ENCODE measurements around the gene SKIC8.

The SKIC8 gene

DNA sequence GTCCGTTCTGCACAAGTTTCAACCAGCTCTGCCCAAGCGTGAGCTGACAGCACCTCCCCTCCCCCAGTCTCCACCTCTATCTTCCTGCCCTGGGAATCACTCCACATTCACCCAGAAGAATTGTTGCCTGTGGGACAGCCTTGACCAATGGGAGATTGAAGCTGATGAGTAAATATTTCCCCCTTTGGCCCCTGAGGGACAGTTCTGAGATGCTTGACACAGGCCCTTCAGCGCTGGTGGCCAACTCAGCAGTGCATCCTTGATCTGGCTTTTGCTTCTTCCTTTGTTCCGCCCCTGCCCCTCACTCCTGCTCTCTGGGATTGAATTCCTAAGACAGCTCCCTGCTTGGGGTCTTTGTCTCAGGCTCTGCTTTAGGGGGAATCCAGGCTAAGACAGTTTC lies 13.1 kb upstream of the SKIC8 start:
- WGBS, 2 experiments, result 23 to 32% methylated on average over 4 of the region's 4 CpGs
- H3K36me3 ChIP-seq (ENCODE audit: control insufficient read depth, insufficient read depth, low read length), result no peaks in the 10 kb centered on the region
- peak overlapping the region; percentile 76 for H3K27ac ChIP-seq (ENCODE audit: insufficient read depth, low read depth, low read length, poor library complexity, severe bottlenecking)
- peaks cover 48% of the 10 kb centered on the region for H3K4me1 ChIP-seq (ENCODE audit: control insufficient read depth, insufficient read depth, low read length)
- H3K9me3 ChIP-seq (ENCODE audit: control insufficient read depth, low read length), result no peaks in the 10 kb centered on the region
- H3K27me3 ChIP-seq (ENCODE audit: control insufficient read depth, insufficient read depth, low read length, poor library complexity, severe bottlenecking), result no peaks in the 10 kb centered on the region
- H3K4me3 ChIP-seq (ENCODE audit: insufficient read depth, low read depth, low read length), result no peak overlapping the region

GRCh38 chr15:78311292-78311691 lies 11.9 kb upstream of the SKIC8 start:
- H3K27ac ChIP-seq (ENCODE audit: insufficient read depth, low read depth, low read length, poor library complexity, severe bottlenecking), result no peak overlapping the region
- WGBS, 2 experiments, result 82 to 88% methylated on average over 3 of the region's 3 CpGs
- no peak overlapping the region for H3K4me3 ChIP-seq (ENCODE audit: insufficient read depth, low read depth, low read length)
- peaks cover 39% of the 10 kb centered on the region for H3K4me1 ChIP-seq (ENCODE audit: control insufficient read depth, insufficient read depth, low read length)
- no peaks in the 10 kb centered on the region for H3K9me3 ChIP-seq (ENCODE audit: control insufficient read depth, low read length)
- no peaks in the 10 kb centered on the region for H3K36me3 ChIP-seq (ENCODE audit: control insufficient read depth, insufficient read depth, low read length)
- H3K27me3 ChIP-seq (ENCODE audit: control insufficient read depth, insufficient read depth, low read length, poor library complexity, severe bottlenecking), result no peaks in the 10 kb centered on the region

DNA sequence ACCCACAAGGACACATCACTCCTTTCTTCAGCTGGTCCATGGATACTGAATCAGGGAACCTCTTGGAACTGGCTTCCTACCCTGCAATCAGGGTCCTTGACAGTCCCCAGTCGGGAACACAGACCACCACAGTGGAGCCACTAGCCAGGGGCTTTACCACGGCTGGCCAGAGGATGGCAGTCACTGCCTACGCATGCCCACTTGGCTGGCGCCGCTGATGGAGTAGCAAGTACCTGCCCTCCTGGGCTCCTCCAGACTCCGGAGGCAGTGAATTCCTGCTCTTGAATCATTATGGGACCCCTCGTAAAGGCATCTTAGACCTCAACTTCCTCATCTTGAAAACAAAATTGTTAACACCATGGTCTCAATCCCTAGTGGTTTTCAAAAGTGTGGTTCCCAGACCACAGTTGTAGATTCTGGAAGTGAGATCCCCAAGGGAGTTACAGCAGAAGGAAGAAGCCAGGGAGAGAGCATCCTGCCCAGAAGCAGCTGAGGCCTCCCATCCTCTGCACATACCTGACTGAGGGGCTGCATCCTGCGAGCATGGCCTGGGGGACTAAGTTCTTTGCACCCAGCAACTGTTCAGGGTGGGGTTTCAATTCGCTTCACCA lies 9.1 kb upstream of the SKIC8 start:
- Histone ChIP-seq H3K4me3 (ENCODE audit: insufficient read depth, low read depth, low read length) (no peak overlapping the region), H3K9me3 (ENCODE audit: control insufficient read depth, low read length) (no peaks in the 10 kb centered on the region), H3K27ac (ENCODE audit: insufficient read depth, low read depth, low read length, poor library complexity, severe bottlenecking) (no peak overlapping the region), H3K36me3 (ENCODE audit: control insufficient read depth, insufficient read depth, low read length) (no peaks in the 10 kb centered on the region), H3K4me1 (ENCODE audit: control insufficient read depth, insufficient read depth, low read length) (peaks cover 21% of the 10 kb centered on the region), H3K27me3 (ENCODE audit: control insufficient read depth, insufficient read depth, low read length, poor library complexity, severe bottlenecking) (no peaks in the 10 kb centered on the region)
- 23 to 24% methylated on average over 9 of the region's 9 CpGs for WGBS, 2 experiments

DNA sequence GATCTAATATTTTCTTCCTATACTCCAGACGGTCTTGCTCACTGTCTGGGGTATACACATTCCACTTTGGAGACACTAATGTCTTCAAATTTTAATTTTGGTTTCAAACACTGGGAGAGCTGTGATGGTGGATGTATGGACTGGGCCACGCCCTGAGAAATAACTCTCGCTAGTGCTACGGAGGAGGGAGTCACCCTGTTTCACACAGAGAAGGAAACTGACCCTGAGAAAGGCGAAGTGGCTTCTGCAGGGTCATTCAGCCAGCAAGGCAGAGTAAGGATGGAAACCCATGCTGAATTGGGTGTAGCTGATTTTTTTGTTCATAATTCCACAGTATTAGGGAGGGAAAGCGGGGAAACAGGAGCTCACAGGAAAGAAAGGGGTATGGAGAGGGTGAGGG lies 8.6 kb upstream of the SKIC8 start:
- Histone ChIP-seq H3K9me3 (ENCODE audit: control insufficient read depth, low read length) (no peaks in the 10 kb centered on the region), H3K4me1 (ENCODE audit: control insufficient read depth, insufficient read depth, low read length) (peaks cover 15% of the 10 kb centered on the region), H3K27ac (ENCODE audit: insufficient read depth, low read depth, low read length, poor library complexity, severe bottlenecking) (no peak overlapping the region), H3K4me3 (ENCODE audit: insufficient read depth, low read depth, low read length) (no peak overlapping the region), H3K36me3 (ENCODE audit: control insufficient read depth, insufficient read depth, low read length) (no peaks in the 10 kb centered on the region), H3K27me3 (ENCODE audit: control insufficient read depth, insufficient read depth, low read length, poor library complexity, severe bottlenecking) (no peaks in the 10 kb centered on the region)
- WGBS, 2 experiments, result 77 to 91% methylated on average over 5 to 6 of the region's 6 CpGs

- Histone ChIP-seq H3K4me1 (ENCODE audit: control insufficient read depth, insufficient read depth, low read length) (peaks cover 4% of the 10 kb centered on the region), H3K4me3 (ENCODE audit: insufficient read depth, low read depth, low read length) (no peak overlapping the region), H3K9me3 (ENCODE audit: control insufficient read depth, low read length) (no peaks in the 10 kb centered on the region), H3K36me3 (ENCODE audit: control insufficient read depth, insufficient read depth, low read length) (no peaks in the 10 kb centered on the region), H3K27me3 (ENCODE audit: control insufficient read depth, insufficient read depth, low read length, poor library complexity, severe bottlenecking) (peaks cover 8% of the 10 kb centered on the region), H3K27ac (ENCODE audit: insufficient read depth, low read depth, low read length, poor library complexity, severe bottlenecking) (no peak overlapping the region)
- WGBS, 2 experiments, result 84 to 90% methylated on average over 3 of the region's 3 CpGs
Measured at GRCh38 chr15:78306176-78306774, 6.9 kb upstream of the SKIC8 start.

GRCh38 chr15:78304216-78305066 lies 5.0 kb upstream of the SKIC8 start:
- WGBS, 2 experiments, result 90 to 93% methylated on average over 9 of the region's 9 CpGs
- H3K4me1 ChIP-seq (ENCODE audit: control insufficient read depth, insufficient read depth, low read length), result no peaks in the 10 kb centered on the region

DNA sequence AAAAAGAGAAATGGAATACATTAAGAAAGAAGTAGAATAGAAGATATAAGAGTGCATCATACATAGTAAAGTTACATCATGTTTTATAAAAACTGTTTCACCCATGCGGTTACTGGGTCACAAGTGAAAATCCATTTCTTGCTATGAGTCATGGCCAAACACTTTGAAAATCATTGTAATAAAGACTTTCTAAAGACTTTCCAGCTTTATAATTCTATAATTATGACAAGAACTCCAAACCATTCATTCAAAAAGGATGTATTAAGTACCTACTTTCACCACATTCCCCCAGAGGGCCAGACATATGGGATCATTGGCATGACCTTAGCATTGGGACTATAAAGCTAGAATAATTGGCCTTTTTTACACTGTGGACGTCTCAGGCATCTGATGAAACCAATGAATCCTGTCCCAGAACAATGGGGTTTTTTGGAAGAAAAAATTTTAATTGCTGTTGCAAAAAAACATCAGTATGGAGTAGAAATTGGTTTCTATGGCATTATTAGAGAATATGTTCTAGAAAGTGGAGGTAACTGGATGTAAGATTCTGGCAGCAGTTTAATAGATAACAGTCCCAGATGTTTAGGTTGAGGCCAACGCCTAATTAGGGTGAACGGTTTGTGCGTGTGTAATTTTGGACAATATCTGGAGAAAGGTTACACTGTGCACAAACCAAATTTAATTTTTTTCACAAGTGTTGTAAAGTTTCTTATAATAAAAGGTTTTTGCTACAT lies 3.3 kb upstream of the SKIC8 start:
- Histone ChIP-seq H3K4me1 (ENCODE audit: control insufficient read depth, insufficient read depth, low read length) (no peaks in the 10 kb centered on the region), H3K27ac (ENCODE audit: insufficient read depth, low read depth, low read length, poor library complexity, severe bottlenecking) (no peak overlapping the region), H3K27me3 (ENCODE audit: control insufficient read depth, insufficient read depth, low read length, poor library complexity, severe bottlenecking) (peaks cover 16% of the 10 kb centered on the region), H3K4me3 (ENCODE audit: insufficient read depth, low read depth, low read length) (no peak overlapping the region), H3K36me3 (ENCODE audit: control insufficient read depth, insufficient read depth, low read length) (no peaks in the 10 kb centered on the region), H3K9me3 (ENCODE audit: control insufficient read depth, low read length) (no peaks in the 10 kb centered on the region)
- WGBS, 2 experiments, result 92 to 97% methylated on average over 5 of the region's 5 CpGs

More at GRCh38 chr15:78304216-78305066, 5.0 kb upstream of the SKIC8 start:
- Histone ChIP-seq H3K36me3 (ENCODE audit: control insufficient read depth, insufficient read depth, low read length) (no peaks in the 10 kb centered on the region), H3K4me3 (ENCODE audit: insufficient read depth, low read depth, low read length) (no peak overlapping the region), H3K27ac (ENCODE audit: insufficient read depth, low read depth, low read length, poor library complexity, severe bottlenecking) (no peak overlapping the region), H3K9me3 (ENCODE audit: control insufficient read depth, low read length) (no peaks in the 10 kb centered on the region), H3K27me3 (ENCODE audit: control insufficient read depth, insufficient read depth, low read length, poor library complexity, severe bottlenecking) (peaks cover 16% of the 10 kb centered on the region)

GRCh38 chr15:78301828-78302227 lies 2.4 kb upstream of the SKIC8 start:
- Histone ChIP-seq H3K4me3 (ENCODE audit: insufficient read depth, low read depth, low read length) (no peak overlapping the region), H3K4me1 (ENCODE audit: control insufficient read depth, insufficient read depth, low read length) (no peaks in the 10 kb centered on the region), H3K36me3 (ENCODE audit: control insufficient read depth, insufficient read depth, low read length) (no peaks in the 10 kb centered on the region), H3K27me3 (ENCODE audit: control insufficient read depth, insufficient read depth, low read length, poor library complexity, severe bottlenecking) (peaks cover 16% of the 10 kb centered on the region), H3K9me3 (ENCODE audit: control insufficient read depth, low read length) (no peaks in the 10 kb centered on the region), H3K27ac (ENCODE audit: insufficient read depth, low read depth, low read length, poor library complexity, severe bottlenecking) (no peak overlapping the region)
- 72 to 88% methylated on average over 1 to 3 of the region's 3 CpGs for WGBS, 2 experiments

DNA sequence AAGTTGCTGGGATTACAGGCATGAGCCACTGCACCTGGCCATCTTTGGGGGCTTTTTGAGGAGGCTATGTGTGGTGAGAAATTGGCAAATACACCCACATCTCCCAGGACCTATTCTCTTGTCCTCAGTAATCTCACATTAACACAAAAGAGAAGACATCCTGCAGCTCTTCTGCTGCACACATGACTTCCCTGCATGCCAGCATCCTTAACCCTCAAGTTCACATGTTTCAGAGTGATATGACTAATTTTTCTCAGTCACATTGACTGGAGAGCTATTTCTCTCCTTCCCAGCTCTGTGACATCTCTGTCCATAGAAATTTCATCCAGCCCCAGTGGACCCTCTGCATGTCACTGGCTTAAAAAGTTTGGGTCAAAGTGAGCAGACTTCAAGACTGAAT lies 1.9 kb upstream of the SKIC8 start:
- no peak overlapping the region for H3K27ac ChIP-seq (ENCODE audit: insufficient read depth, low read depth, low read length, poor library complexity, severe bottlenecking)
- H3K27me3 ChIP-seq (ENCODE audit: control insufficient read depth, insufficient read depth, low read length, poor library complexity, severe bottlenecking), result peaks cover 16% of the 10 kb centered on the region
- H3K4me1 ChIP-seq (ENCODE audit: control insufficient read depth, insufficient read depth, low read length), result no peaks in the 10 kb centered on the region
- no peak overlapping the region for H3K4me3 ChIP-seq (ENCODE audit: insufficient read depth, low read depth, low read length)
- H3K36me3 ChIP-seq (ENCODE audit: control insufficient read depth, insufficient read depth, low read length), result no peaks in the 10 kb centered on the region
- no peaks in the 10 kb centered on the region for H3K9me3 ChIP-seq (ENCODE audit: control insufficient read depth, low read length)

- Histone ChIP-seq H3K36me3 (ENCODE audit: control insufficient read depth, insufficient read depth, low read length) (peaks cover 2% of the 10 kb centered on the region), H3K27me3 (ENCODE audit: control insufficient read depth, insufficient read depth, low read length, poor library complexity, severe bottlenecking) (no peaks in the 10 kb centered on the region), H3K9me3 (ENCODE audit: control insufficient read depth, low read length) (no peaks in the 10 kb centered on the region), H3K4me3 (ENCODE audit: insufficient read depth, low read depth, low read length) (no peak overlapping the region), H3K27ac (ENCODE audit: insufficient read depth, low read depth, low read length, poor library complexity, severe bottlenecking) (no peak overlapping the region), H3K4me1 (ENCODE audit: control insufficient read depth, insufficient read depth, low read length) (no peaks in the 10 kb centered on the region)
- 81 to 94% methylated on average over 1 of the region's 1 CpG for WGBS, 2 experiments
Measured at GRCh38 chr15:78292219-78292618, 7.2 kb downstream of the SKIC8 start.

Measured in ectodermal cell (in vitro differentiated cells).